NCI-H82 (cell line): ENCODE results near the gene LYZL1.
"Not testable (repeated sequence)": the region's sequence is repeated elsewhere in the genome, so short reads cannot be mapped to it uniquely, and the experiment has no call there.

Source experiments
- DNase-seq: peaks from one replicate; lab custom pipeline; 2025; lab: John Stamatoyannopoulos, UW

LYZL1 gene

DNA sequence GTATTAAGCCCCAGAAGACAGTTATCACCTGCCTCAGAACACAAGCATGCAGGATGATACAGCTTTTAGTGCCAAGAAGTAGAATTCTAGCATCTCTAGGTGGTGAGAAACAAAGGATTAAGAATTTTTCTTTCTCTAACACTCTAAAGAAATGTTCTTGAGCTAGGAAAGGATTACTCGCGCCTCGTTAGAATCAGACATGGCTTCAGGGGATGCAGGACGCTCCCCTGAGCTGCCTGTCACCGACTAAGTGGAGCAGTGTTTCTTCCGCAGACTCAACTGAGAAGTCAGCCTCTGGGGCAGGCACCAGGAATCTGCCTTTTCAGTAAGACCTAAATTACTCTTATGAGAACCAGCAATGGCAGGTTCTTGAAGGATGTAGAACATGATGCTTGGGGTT is at the start of gene LYZL1:
Gene LYZL1, plus strand, starts transcription at position 165 of the 400 bp plus-strand sequence. CDS start 2,798 bp downstream, outside the sequence.
- DNase-seq = not testable (repeated sequence)

DNA sequence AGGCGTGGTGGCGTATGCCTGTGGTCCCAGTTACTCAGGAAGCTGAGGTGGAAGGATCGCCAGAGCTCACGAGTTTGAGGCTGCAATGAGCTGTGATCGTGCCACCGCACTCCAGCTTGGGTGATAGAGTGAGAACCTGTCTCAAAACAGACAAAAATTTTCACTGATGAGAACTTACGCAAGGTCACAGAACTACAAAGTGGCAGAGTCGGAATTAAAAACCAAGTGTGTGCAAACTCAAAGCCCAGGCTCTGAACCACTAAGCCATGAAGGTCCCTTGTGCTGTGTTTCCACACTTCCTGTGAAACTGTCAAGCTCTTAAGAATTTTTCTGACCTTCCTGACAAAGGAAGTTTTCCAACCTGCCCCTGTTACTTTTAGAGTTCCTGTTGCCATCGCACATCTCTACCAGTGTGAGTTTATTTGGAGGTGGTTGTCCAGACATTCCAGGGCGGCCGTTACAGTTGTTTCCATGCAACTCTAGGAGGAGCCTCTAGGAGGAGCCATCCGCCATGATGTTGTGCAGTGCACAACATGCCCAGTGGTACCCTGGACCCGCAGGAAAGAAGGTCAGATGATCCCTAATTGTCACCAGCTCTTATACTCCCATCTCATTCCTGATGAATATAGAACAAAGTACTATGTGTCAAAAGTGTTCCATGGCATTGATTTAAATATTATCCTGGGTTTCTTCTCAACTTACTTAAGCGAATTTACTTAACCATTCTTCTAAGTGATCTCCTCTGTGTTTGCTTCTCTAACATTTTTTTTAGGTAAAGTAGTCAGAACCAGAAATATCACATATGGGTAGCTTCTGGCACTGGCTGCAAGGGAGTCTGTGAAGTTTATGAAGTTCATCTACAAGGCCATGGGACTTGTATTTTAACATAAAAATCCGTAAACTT is 49.0 kb upstream of the LYZL1 start:
- peak; percentile 63 for DNase-seq

DNA sequence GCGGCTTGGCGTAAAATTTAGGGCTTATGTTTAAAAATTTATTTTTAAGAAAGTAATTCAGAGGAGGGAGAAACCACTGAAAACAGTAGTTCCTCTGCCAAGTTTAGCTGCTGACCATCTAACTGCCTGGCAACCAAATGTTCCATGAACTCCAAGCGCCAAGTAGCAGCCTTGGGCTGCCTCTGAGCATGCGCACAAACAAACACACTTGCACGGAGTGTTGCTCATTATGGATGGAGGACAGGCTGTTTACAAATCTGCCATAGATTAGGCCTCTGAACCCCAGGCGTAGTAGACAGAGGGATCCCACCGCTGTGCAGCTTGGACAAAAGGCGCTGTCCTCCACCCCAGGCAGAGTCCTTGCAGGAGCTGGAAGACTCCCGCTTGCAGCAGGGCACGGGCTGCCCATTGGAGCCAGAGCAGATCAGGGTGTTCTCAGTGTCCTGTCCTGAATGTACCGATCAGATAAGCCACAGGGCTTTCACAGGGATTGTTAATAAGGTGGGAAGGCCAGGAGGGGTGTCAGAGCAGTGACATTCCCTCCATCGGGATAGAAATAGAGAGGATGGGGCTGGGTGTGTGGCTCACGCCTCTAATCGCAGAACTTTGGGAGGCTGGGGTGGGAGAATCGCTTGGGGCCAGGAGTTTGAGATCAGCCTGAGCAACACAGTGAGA is 47.7 kb upstream of the LYZL1 start:
- no peak for DNase-seq

GRCh38 chr10:29241925-29242324 is 46.9 kb upstream of the LYZL1 start:
- no peak for DNase-seq

- DNase-seq = no peak
Observed at GRCh38 chr10:29243066-29243465, 45.8 kb upstream of the LYZL1 start.

DNA sequence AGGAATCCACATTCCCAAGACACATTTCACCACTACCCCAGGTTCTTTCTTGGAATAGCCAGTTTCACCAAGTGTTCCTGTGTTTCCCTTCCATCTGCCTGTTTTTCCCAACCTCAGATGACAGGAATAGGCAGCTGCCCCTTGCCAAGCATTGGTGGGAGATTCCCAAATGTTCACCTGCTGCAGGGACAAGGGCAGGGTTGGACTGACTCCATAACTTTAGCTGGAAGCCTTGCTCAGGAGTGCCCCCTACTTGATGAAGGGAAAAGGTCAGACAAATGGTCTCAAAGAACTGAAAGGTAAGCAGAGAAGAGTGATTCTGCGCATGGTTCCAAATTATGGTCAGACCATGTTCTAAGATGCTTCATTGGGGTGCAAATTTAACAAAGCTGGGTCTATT is 45.1 kb upstream of the LYZL1 start:
- peak; percentile 13 for DNase-seq

DNA sequence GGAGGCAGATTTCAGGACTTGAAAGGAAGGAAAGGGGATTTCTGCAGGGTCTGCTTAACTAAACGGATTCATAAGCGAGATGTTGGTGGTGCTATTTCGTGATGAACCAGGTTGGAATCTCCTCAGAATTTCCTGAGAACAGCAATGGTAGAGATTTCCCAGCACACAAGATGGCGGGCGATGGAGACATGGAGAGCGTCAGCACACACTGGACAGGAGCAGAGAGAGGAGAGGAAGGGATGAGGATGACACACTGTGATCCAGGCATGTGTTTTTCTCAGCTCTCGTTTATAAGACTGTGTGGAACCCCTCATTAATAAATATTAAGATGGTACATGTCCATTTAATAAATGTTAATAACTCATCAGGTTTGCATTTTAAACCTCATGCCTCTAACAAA is 43.9 kb upstream of the LYZL1 start:
- no peak for DNase-seq

DNA sequence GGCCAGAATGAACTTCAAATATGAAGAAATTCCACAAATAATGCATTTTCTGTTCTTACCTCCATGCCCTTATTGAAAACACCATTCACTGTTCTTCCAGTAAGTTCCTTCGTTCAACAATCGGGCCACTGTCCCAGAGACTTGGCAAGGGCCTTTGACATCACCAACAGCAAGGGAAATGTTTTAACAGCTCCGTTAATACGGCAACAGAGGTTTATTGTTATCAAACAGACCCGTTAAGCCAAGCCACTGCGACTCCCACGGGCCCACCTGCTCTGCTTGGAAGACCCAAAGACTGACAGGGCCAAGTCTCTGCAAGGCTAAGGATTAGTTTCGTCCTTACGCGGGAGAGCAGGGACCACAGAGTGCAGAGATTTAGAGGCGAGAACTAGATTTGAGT is 43.4 kb upstream of the LYZL1 start:
- peak; percentile 9 for DNase-seq

DNA sequence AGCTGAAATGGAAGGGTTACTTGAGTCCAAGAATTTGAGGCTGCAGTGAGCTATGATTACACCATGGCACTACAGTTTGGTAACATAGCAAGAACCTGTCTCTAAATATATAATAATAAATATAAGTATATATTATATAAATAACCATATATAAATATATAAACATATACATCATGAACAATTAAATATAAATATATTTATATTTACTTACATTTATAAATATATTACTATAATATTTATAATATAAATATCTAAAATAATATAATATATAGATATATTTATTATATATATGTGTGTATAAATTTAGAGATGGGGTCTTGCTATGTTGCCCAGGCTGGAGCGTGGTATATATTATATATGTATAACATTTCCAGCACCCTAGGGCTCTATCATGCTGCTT is 42.4 kb upstream of the LYZL1 start:
- no peak for DNase-seq

GRCh38 chr10:29248158-29248557 is 40.7 kb upstream of the LYZL1 start:
- DNase-seq = no peak

DNA sequence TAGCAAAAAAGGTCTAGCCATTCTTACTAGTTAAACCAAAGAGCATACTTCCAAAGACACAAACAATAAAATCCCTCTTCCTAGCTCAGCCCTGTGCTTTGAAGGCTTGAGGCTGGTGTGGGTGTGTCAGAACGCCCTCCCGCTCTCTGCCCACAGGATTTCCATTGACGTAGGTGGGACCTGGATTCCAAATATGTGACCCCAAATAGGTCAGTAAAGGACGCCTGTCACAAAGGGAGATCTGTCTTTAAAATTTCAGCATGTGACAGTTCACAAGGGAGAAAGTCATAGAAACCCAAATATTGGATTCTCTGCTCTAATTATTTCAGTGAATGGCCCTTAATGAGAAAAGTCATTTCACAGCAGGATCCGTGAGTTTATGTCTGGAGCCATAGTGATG is 39.9 kb upstream of the LYZL1 start:
- no peak for DNase-seq

DNA sequence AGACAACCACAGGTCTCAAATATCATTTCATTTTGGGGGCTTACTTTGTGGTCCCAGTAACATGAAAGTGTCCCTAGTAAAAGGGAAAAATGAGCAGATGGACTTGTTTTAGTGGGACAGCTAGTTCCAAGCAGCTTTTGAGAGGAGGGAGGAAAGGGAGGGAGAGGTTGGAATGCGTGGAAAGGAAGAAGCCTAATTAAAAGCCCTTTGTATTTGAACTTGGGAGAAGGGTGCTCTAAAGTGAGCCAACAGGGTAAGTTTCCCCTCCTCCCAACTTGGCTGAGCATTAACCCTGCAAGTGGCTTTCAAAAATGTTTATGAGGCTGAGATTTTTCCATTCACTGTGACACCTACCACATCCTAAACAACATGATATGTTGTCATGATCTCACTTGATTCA is 38.8 kb upstream of the LYZL1 start:
- no peak for DNase-seq

DNA sequence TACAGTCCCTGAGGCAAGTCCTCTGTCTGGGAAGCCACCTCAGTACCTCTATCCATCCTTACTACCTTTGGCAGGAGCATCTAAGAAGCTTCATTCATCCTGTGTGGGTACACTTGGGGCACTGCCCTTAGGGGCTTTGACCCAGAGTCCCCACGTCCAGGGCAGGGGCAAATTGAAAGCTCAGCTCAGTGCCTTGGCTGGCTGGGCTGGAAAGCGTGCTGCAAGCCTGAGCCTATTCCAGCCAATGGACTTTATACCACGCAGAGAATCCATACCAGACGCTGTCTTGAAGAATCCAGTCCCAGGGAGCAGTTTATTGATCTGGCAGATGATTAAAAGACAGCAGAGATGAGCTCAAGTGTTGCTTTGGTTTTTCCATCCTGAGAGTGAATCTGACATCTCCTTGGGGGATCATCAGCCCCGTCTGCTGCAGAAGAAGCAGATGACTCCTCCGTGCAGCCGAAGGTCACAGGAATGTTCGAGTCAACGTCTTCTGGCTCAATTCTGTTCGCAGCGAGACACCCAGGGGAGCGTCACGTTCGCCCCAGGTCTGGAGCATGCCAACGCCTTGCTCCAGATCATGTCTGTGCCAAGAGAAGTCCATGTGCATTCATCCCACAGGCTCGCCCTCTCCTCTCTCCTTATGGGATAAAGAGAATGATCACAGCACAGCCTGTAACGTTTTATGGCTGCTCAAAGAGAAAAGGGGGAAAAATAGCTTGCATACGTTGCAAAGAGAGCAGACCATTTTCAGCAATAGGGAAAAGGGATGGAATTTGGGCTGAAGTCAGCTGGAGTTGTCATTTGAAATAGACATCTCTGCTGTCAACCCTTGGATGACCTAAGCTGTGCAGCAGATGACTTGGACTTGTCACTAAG is 35.8 kb upstream of the LYZL1 start:
- DNase-seq = no peak

DNA sequence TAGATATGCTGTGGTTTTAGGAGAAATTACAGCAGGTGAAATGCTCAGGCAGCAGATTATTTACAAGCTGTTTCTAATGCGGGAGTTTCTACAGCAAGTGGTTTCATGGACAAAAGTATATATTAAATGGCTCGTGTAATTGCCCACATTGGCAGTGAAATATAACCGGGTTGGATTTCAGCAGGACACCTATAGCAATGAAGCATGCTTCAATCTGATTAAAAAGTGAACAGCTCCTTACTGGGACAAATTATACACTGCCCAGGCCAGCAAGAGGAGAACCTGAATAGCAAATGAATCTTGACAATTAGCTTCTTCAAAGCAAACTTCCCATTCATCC is 35.2 kb upstream of the LYZL1 start:
- no peak for DNase-seq

- no peak for DNase-seq
Observed at GRCh38 chr10:29254123-29255046, 34.5 kb upstream of the LYZL1 start.

DNA sequence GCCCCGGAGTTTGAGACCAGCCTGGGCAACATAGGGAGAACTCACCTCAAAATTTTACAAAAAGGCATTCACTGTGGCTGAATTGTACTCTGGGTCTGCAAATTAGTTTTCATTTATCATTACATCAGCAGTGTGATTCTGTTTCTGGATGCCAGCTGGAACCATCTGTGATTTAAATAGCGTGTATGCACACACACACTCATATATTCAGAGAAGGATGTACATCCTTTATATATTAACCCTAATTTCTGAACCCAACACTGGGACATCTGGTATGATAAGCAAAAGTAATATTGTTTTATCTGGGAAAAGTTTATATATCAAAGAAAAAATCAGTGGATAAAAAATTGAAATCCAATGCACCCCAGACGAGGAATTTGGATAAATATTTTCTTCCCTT is 33.8 kb upstream of the LYZL1 start:
- no peak for DNase-seq

DNA sequence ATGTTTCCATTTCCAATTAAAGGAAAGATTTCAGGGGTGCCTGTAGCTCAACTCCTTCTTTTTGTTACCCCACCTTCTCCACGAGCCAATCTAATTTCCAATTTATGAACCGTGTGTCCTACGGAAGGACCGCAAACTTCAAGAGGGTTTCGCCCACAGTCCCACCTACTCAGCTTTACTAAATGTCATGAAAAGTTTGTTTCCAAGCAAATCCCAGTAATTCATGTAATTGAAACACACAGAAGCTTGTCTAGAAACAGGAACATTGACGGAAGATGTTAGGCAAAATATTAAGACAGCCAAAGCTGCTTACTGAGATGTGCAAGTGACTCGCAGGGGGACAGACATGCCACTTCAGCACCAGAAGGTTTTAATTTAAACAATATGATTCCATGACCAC is 32.9 kb upstream of the LYZL1 start:
- no peak for DNase-seq

- no peak for DNase-seq
Observed at GRCh38 chr10:29256586-29256985, 32.3 kb upstream of the LYZL1 start.

- no peak for DNase-seq
Observed at GRCh38 chr10:29257106-29257783, 31.6 kb upstream of the LYZL1 start.

GRCh38 chr10:29257784-29258135 is 31.1 kb upstream of the LYZL1 start:
- peak; percentile 9 for DNase-seq

DNA sequence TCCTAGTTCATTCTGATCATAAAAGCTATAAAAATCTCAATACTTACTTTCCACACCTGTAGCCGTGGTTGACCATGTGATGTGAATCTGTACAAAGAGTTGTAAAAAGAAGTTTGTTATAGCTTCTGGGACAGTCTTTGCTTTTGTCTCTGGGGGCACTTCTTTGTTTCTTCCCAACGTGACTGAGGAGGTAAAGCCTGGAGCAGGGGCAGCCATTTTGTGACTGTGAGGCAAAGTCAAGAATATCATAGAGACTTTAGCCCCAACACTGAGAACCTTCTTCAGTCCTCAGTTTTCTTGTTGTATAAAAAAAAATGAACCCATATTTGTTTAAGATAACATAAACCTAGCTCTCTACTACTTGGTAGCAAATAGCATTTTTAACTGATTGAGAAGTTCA is 29.4 kb upstream of the LYZL1 start:
- no peak for DNase-seq
